Measurements from ENCODE around the gene ITIH3.

- TF ChIP-seq, protein P1, sequence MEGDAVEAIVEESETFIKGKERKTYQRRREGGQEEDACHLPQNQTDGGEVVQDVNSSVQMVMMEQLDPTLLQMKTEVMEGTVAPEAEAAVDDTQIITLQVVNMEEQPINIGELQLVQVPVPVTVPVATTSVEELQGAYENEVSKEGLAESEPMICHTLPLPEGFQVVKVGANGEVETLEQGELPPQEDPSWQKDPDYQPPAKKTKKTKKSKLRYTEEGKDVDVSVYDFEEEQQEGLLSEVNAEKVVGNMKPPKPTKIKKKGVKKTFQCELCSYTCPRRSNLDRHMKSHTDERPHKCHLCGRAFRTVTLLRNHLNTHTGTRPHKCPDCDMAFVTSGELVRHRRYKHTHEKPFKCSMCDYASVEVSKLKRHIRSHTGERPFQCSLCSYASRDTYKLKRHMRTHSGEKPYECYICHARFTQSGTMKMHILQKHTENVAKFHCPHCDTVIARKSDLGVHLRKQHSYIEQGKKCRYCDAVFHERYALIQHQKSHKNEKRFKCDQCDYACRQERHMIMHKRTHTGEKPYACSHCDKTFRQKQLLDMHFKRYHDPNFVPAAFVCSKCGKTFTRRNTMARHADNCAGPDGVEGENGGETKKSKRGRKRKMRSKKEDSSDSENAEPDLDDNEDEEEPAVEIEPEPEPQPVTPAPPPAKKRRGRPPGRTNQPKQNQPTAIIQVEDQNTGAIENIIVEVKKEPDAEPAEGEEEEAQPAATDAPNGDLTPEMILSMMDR (IDR thresholded peaks at IDR 0.05), result no peak
- TF ChIP-seq POLR2A (IDR thresholded peaks at IDR 0.05), result no peak
These were observed 10.5 kb upstream of the ITIH3 start for GRCh38 chr3:52784021-52784621.
